GM08714 (cell line): Measurements from ENCODE around the gene PFKFB2.
"Not testable (repeated sequence)": the region's sequence is repeated elsewhere in the genome, so short reads cannot be mapped to it uniquely, and the experiment has no call there.

Source experiments
- H3K4me3 ChIP-seq: fragments of 200-500 bp; sonication (Bioruptor generic); 2 replicates; pipeline ENCODE4 v1.5.1; 2014; ENCODE audit warnings: mild to moderate bottlenecking, low read length, inconsistent platforms
- ZNF274 ChIP-seq: IDR thresholded peaks from 2 replicates; pipeline ENCODE4 v1.6.1; 2012; ENCODE audit warnings: mild to moderate bottlenecking, low read depth, low read length

Gene PFKFB2

DNA sequence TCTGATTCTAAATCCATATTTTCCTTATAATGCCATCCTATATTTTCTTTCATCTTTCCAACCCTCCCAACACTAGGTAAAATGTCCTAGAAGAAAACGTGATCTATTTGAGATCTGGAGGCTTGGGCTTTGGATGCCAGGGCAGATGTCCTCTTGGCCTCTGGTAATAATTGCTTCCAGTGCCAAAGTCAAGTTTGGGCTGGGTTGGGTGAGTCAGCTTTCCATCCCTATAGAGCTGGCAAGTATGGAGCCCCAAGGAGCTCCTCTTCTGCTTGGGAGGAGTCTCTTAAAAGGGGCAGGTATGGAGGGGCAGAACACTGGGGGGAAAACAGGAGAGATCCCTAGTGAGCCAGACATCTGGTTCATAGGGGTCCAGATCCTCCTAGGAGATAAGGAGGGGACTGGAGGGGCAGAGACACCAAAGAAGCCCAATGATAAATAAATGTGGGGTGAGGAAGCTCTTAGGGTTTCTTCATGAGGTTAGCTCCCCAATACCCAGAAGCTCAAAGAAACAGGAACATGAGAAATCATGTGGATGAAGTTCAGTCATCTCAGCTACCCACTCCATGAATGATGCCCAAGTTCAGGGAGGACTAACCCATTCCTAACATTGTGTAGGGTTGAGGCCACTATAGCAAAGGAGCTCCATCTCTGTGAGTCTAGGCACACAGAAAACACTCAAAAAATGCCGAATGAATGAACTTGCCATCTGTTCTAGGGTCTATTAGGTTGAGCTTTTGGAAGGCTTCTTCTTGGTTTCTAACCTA lies 24.0 kb upstream of the PFKFB2 start:
- H3K4me3 ChIP-seq: no peak overlapping the region
- TF ChIP-seq ZNF274: no peak

DNA sequence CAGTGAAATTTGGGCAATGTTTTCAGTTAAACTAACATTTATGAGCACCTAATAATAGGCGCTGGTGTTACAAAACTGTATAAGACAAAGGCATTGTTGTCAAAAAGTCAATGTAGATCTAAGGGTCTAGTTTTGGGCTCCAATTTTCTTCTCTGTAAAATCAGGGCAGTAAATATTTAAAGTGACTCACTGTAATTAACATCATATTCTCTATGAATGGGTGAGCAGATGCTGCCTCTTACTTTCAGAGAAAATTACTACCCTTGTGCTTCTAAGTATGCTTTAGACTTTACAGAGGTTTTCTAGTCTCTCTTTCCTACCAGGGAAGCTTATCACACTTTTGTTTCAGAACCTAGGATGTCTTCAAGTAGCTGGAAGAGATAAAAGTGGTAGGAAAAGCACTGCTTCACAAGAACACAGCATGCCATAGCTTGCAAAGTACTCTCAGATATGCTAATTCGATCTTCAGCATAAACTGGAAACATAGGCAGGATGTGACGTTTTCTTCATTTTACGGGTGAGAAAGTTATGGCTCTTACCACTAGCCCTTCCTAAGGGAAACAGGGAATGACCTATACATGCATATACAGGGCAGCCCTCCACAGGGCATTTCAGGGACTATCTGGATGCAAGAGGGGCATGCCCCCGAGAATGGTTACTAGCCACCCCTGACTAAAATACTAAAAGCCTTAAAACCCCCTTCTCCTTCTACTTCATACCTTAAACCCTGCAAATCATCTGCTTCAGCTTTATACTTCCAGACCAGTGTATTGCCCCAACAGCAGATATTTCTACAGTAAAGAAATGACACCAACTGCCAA lies 23.2 kb upstream of the PFKFB2 start:
- TF ChIP-seq ZNF274: no peak
- no peak overlapping the region for H3K4me3 ChIP-seq

DNA sequence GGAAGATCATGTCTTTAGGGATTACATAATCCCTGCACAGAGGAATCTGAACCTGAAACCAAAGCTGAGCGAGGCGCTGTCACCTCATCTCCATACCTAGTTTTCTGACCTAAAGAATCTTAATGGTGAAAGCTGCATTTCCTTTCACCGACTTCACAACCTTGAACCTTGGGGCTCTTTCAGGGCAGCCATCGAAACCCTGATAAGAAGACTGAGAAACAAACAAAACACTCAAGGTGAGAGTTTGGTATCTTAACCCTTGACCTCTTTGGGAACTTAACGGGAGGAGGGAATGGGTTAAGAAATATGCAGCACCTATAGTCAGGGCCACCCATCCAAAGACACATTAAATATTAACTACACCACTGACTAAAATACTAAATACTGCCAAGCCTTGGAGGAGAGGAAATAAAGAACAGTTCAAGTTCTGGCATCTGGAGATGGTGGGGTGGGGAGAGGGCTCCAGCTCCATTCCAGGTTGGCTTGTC lies 22.5 kb upstream of the PFKFB2 start:
- no peak overlapping the region for H3K4me3 ChIP-seq
- no peak for TF ChIP-seq ZNF274

DNA sequence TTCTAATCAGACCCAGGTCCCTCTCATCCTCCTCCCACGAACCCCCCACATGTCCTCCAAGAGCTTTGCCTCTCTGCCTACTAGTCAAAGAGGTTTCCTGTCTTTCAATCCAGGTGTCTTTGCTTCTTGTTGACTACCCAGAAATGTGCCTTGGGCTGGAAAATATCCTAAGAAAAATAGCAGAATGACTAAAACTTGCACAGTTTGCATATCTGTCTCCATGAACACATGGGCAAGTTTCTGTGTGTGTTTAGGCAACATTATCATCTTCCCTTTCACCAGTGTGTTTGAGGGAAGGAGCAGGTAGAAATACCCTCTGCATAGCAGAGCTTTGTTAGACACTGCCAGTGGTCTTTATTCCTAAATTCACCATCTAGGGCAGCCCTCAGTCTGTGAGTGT lies 22.1 kb upstream of the PFKFB2 start:
- H3K4me3 ChIP-seq: no peak overlapping the region
- TF ChIP-seq ZNF274: no peak

DNA sequence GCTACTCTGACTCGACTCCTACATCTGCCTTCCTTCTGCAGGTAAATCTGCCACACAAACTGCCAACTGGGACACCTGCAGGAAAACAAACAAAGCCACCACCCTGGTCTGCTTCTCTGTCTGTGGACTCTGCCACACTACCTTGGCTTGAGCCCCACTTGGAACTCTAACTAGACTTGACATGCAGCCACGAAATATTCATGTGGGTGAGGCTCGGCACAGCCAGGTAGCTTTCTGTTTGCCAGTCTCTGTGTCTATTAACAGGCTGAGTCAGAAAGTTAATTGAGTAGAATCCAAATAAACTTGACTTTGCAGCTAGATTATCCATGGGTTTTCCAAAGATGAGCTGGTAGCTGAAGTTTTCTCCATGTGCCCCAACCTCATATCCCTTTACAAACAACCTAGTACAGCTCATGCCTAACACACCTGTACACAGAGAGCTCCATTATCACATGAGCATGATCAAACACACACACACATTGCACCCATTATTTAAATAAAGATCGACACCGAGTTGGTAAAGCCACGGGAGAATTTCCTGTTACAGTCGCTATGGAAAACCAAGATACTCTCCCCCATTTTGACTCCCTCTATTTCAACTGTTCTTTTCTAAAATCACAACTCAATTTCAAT lies 21.3 kb upstream of the PFKFB2 start:
- H3K4me3 ChIP-seq: no peak overlapping the region
- TF ChIP-seq ZNF274: no peak

GRCh38 chr1:207032528-207033017 lies 20.5 kb upstream of the PFKFB2 start, which contains the start of gene C1orf116:
Gene C1orf116 (minus strand): TSS chr1:207032756. CDS start chr1:207027598, 5,158 bp downstream.
- H3K4me3 ChIP-seq: no peak within 1 kb of the TSS
- TF ChIP-seq ZNF274: no peak

DNA sequence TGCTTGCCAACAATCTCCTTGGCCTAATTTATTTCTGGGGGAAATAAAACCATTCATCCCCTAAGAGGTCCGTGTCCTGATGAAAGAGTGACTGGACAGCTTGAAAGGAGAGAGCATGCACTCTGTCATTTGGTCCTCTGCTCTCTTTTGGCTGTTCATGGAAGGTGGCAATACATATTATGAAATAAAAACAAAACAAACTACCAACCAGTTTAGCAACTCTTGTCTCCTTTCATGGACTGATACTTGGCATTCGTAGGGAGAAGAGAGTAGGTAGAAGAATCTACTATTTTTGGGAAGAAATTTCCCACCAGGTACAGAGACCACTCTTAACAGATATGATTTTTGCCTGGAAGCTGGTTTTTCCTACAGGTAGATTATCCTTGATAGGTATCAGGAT lies 19.8 kb upstream of the PFKFB2 start:
- no peak overlapping the region for H3K4me3 ChIP-seq
- TF ChIP-seq ZNF274: no peak

DNA sequence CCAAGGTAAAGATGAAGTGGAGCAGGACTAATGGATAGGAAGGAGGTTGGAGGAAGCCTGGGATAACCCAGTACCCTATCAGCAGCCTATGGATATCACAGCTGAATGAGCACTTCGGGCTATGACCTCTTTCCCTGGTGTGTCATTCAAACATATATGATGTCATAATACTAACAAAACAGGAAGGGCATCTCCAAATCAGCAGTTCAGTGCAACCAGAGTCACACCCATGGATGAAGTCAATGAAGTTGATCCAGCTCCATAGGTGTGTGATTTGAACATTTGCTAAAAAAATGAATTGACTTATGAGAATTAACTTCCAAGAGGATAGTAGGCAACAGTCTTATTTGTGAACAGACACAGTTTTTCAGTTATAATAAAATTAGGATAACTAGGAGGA lies 18.9 kb upstream of the PFKFB2 start:
- TF ChIP-seq ZNF274: no peak
- H3K4me3 ChIP-seq: no peak overlapping the region

- no peak for TF ChIP-seq ZNF274
- no peak overlapping the region for H3K4me3 ChIP-seq
Observed at GRCh38 chr1:207034998-207035397, 18.1 kb upstream of the PFKFB2 start.

DNA sequence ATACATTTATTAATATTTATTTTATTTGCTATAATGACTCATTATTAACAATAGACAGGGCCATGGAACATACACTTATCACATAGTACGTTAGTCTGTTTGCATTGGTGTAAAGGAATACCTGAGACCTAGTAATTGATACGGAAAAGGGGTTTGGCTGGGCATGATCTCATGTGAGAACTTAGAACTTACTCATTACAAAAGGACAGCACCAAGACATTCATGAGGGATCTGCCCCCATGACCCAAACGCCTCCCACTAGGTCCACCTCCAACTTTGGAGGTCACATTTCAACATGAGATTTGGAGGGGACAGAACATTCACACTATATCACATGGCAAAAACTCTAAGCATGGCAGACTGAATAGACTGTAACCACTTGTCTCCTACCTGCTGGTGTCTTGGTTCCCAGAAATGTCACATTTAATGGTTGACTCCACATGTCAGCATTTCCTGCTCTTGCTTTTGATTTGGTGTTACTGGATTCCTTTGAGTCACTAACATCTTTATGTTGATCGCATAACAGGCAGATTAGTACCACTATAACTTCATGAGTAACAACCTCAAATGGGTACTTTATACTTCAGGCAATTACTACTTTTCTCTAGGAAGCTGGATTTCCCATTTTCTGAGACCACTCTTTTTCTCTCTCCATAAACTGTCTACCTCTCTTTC lies 17.1 kb upstream of the PFKFB2 start:
- TF ChIP-seq ZNF274: no peak
- no peak overlapping the region for H3K4me3 ChIP-seq

GRCh38 chr1:207036865-207037264 lies 16.2 kb upstream of the PFKFB2 start:
- no peak for TF ChIP-seq ZNF274
- no peak overlapping the region for H3K4me3 ChIP-seq

- H3K4me3 ChIP-seq: no peak overlapping the region
- TF ChIP-seq ZNF274: no peak
Observed at GRCh38 chr1:207039380-207040180, 13.5 kb upstream of the PFKFB2 start.

GRCh38 chr1:207040181-207040533 lies 12.9 kb upstream of the PFKFB2 start:
- TF ChIP-seq ZNF274: no peak
- no peak overlapping the region for H3K4me3 ChIP-seq

DNA sequence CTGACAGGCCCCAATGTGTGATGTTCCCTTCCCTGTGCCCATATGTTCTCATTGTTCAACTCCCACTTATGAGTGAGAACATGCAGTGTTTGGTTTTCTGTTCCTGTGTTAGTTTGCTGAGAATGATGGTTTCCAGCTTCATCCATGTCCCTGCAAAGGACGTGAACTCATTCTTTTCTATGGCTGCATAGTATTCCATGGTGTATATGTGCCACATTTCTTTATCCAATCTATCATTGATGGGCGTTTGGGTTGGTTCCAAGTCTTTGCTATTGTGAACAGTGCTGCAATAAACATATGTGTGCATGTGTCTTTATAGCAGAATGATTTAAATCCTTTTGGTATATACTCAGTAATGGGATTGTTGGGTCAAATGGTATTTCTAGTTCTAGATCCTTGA lies 11.7 kb upstream of the PFKFB2 start:
- H3K4me3 ChIP-seq: not testable (repeated sequence)
